Dedifferentiated amniotic fluid mesenchymal stem cell (primary cell): ENCODE measurements around the gene BTNL8.
"Not testable (repeated sequence)": the region's sequence is repeated elsewhere in the genome, so short reads cannot be mapped to it uniquely, and the experiment has no call there.

Source experiments
- DNase-seq: peaks from one replicate; pipeline ENCODE4 v3.0.0-alpha.2; 2016; ENCODE audit errors: extremely low spot score

The BTNL8 gene

DNA sequence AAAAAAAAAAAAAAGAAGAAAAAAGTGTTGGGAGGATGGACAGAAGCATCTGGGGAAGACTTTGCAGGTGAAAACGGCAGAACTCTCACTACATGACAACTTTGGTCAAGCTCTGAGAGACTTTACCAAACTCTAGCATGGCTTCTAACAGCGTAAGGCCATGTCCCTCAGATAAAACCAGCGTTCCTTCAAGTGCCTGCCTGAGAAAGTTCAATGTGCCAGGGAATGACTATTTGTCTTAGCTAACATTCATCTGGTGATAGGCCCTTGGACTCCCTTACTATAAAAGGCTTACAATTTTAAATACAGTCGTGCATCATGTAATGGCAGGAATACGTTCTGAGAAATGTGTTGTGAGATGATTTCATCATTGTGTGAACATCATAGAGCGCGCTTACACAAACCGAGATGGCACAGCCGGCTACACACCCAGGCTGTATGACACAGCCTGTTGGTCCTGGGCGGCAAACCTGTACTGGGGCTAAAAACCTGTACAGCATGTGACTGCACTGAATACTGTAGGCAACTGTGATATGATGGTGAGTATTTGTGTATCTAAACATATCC is 23.0 kb upstream of the BTNL8 start:
- no peak for DNase-seq

DNA sequence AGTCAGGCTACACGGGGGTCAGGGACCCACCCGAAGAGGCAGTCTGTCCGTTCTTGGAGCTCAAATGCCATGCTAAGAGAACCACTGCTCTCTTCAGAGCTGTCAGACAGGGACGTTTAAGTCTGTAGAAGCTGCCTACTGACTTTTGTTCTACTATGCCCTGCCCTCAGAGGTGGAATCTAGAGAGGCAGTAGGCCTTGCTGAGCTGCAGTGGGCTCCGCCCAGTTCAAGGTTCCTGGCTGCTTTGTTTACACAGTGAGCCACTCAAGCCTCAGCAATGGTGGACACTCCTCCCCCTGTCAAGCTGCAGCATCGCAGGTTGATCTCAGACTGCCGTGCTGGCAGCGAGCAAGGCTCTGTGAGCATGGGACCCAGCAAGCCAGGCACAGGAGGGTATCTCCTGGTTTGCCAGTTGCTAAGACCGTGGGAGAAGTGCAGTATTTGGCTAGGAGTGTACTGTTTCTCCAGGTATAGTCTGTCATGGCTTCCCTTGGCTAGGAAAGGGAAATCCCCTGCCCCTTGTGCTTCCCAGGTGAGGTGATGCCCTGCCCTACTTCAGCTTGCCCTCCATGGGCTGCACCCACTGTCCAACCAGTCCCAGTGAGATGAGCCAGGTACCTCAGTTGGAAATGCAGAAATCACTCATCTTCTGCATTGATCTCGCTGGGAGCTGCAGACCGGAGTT is 13.0 kb upstream of the BTNL8 start:
- not testable (repeated sequence) for DNase-seq

DNA sequence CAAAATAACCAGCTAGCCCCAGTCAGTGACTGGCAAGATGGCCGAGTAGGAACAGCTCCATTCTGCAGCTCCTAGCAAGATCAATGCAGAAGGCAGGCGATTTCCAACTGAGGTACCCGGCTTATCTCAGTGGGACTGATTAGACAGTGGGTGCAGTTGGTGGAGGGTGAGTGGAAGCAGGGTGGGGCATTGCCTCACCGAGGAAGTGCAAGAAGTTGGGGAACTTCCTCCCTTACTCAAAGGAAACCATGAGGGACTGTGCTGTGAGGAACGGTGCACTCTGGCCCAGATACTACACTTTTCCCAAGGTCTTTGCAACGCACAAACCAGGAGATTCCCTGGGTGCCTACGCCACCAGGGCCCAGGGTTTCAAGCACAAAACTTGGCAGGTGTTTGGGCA is 9.6 kb upstream of the BTNL8 start:
- no peak for DNase-seq

DNA sequence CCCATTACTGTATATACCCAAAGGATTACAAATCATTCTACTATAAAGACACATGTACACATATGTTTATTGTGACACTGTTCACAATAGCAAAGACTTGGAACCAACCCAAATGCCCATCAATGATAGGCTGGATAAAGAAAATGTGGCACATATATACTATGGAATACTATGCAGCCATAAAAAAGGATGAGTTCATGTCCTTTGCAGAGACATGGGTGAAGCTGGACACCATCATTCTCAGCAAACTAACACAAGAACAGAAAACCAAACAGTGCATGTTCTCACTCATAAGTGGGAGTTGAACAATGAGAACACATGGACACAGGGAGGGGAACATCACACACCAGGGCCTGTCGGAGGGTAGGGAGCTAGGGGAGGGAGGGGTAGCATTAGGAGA is 3.6 kb upstream of the BTNL8 start:
- not testable (repeated sequence) for DNase-seq

DNA sequence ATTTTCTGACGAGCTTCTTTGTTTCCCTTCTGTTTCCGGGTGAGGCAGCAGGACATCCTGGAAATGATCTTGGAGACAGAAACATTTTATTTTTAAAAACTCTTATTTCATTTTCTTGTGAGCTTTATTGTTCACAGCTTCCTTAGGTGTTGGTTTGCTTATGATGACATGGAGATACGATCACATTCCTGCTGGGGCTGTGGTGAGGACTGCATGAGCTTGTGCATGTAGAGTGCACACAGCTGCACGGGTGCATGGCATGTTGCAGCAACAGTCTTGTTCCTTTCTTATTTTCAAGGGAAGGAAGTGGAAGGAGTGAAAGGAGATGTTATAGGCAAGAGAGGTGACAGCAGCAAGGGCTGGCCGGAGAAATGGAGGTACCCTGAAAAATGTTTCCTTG is 1.2 kb downstream of the BTNL8 start:
- DNase-seq = no peak

DNA sequence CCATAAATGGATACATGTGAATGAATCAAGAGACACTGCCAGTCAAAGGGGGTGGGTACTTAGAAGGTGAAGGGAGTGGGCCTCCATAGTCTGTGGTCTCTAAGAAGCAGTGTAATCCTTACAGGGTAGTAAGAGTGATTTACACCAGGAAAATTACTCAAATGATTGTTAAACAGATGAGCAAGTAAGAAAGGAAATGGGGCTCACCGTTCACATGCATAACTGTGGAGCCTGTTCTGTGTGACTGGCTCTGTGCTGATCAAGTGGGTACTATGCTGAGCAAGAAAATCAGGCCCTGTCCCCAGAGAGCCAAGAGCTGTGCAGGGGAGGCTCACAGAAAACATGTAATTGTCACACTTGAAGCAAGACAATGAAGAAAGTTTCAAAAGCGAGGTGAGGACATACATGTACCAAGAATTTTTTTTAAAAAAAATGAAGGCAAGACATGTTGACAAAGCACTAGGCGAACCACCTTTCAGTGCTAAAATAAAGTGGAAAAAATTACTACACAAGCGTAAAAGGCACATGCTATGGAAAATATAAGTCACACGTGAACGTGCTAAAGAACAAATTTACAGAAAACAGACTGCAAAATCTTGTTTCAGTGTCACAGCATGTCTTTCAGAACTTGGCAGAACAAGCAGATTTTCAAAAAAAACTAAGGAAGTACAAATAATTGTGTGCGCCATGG is 2.5 kb downstream of the BTNL8 start:
- no peak for DNase-seq

DNA sequence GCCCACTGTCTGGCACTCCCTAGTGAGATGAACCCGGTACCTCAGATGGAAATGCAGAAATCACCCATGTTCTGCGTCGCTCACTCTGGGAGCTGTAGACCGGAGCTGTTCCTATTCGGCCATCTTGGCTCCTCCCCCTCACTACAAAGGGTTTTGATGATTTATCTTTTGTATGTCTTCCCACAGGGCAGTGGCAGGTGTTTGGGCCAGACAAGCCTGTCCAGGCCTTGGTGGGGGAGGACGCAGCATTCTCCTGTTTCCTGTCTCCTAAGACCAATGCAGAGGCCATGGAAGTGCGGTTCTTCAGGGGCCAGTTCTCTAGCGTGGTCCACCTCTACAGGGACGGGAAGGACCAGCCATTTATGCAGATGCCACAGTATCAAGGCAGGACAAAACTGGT is 9.4 kb downstream of the BTNL8 start:
- no peak for DNase-seq

DNA sequence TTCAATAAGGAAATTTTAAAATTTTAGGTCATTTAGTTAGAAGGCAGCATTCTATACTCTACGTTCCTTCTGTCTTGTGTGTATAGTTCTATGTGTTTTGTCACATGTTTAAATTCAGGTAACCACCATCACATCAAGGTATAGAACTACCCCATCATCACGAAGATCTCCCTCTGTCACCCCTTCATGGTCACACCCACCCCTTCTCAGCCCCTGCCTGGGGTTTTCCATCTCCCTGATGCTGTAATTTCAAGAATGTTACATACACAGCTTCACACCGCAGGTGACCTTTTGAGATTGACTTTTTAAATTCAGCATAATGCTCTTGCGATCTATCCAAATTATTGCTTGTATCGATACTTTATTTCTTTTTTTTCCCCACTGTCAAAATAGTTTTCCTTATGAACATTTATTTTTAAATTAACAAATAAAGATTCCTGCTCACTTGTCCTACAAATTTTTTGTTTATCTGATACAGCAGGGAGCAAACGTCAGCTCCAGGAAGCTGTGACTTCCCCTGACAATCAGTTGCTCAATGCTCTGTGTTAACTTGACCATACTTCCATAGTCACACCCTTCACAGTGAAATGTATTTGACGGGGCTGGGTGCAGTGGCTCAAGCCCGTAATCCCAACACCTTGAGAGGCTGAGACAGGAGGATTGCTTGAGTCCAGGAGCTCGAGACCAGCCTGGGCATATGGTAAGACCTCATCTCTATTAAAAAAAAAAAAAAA is 10.2 kb downstream of the BTNL8 start:
- DNase-seq = no peak

DNA sequence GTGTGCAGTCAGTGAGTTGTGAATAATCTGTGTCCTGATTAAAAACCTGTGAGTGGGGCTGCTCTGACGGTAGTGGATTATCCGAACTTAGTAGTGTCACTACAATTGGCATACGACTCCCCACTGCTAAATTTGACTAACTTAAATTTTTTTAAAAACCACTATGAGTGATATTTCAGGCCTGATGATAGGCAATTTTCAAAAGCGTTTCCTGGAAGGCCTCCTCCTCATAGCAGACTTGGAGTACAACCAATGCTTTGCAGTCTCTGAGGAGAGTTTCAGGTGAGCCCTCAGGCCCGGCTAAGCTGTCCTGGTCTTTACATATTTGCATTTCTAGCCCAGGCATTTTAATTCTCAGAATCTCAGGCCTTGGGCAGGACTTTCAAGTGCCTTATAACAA is 10.8 kb downstream of the BTNL8 start:
- no peak for DNase-seq

DNA sequence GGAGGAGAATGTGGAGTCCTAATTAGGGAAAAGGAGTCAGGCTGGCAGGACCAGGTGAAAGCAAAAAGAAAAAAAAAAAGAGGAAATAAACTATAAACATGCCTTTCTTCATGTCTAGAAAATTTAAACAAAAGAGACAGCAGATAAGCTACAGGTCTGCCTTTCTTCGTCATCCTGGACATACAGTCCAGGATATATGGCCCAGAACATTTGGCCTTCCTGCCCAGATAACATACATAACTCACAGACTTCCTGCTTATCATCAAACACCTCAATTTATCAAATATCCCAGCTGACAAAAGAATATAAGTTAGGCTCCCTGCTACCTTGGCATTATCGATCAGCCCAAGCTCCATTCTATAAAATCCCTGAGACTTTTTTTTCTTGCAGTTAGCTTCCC is 11.2 kb downstream of the BTNL8 start:
- DNase-seq = no peak

DNA sequence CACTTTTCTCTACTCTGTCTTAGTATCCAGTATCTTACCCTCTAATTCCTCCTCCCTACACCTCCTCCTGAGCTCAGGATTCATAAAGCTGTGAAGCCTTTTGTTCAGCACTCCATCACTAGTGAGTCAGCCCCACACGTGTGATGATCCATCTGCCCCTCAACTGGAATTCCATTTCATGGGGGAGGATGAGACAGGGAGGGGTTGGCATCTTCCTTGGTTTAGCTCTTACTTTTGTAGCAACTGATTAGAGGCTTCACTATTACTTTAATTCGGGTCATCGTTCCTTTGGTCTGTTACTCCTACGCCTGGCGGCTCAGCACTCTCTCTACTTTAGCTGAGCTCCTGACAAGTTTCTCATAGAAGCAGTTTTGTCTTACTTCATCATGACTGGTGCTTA is 11.8 kb downstream of the BTNL8 start:
- DNase-seq = no peak

DNA sequence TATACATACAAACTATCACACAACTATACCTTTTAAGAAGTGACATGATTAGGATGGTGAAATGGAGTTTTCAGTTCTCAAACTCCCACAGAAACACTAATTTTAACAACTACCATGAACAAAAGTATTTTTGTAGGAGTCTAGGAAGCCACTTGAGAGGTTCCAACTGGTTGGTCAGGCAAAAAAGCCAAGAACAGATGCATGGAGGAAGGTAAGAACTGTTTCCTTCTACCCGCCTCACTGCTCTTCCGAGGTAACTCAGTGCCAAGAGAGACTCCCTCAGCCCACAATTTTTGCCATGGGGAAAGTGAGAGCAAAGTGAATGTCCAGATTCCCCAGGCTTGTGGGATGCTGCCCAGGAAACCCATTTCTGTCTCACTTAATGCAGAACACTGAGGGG is 15.7 kb downstream of the BTNL8 start:
- no peak for DNase-seq

DNA sequence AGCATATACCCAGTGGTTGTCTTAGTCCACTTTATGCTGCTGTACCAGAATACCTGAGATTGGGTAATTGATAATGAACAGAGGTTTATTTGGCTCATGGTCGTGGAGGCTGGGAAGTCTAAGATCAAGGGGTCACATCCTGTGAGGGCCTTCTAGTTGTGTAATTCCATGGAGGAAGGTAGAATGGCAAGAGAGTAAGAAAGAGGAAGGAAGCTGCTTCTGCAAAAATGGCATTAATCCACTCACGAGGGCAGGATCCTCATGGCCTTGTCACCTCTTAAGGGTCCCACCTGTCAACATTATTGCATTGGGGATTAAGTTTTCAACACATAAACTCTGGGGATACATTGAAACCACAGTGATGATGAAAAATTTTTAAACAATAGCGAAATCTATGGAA is 17.0 kb downstream of the BTNL8 start:
- DNase-seq = no peak

DNA sequence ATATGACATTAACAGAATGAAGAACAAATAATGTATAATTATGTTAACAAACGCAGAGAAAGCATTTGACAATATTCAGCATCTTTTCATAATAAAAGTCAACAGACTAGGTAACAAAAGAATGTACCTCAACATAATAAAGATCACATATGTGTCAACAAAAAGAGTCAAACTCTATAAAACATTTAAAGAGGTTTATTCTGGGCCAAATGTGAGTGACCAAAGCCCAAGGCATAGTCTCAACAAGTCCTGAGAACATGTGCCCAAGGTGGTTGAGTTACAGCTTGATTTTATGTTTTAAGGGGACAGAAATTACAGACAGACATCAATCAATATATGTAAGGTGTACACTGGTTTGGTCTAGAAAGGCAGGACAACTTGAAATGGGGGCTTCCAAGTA is 19.4 kb downstream of the BTNL8 start:
- DNase-seq = no peak

DNA sequence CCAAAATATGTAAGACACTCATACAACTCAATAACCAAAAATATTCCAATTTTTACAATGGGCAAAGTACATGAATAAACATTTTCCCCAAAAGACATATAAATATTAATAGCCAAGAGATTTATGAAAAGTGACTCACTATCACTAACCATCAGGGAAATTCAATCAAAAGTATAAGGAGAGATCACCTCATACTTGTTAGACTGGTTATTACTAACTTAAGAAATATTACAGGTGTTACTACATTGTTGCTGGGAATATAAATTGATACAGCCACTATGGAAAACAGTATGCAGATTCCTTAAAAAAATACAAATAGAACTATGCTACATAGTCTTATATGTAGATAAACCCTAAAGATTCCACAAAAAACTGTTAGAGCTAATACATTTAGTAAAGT is 21.8 kb downstream of the BTNL8 start:
- DNase-seq = no peak

DNA sequence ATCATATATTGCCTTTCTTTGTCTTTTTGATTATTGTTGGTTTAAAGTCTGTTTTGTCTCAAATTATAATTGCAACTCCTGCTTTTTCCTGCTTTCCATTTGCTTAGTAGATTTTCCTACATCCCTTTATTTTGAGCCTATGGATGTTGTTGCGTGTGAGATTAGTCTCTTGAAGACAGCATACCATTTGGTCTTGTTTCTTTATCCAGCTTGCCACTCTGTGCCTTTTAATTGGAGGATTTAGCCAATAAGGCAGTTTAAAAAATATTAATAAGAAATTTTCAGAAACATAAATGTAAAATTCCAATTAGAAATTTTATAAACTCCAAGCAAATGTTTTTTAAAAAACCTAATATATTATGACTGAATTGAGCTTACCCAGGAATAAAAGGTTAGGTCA is 24.0 kb downstream of the BTNL8 start:
- DNase-seq = no peak

DNA sequence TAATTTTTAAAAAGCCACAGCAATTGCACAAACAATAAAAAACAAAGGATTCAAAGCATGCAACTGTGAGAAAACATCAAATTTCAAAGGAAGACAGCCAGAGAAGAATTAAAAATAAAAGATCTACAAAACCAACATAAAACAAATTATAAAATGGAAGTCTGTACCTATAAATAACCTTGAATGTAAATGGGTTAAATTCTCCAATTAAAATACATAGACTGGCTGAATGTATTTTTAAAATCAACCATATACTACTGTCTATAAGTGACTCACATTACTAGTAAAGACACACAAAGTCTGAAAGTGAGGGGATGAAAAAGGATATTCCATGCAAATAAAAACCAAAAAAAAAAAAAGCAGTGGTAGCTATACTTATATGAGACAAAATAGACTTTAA is 33.7 kb downstream of the BTNL8 start:
- DNase-seq = no peak

DNA sequence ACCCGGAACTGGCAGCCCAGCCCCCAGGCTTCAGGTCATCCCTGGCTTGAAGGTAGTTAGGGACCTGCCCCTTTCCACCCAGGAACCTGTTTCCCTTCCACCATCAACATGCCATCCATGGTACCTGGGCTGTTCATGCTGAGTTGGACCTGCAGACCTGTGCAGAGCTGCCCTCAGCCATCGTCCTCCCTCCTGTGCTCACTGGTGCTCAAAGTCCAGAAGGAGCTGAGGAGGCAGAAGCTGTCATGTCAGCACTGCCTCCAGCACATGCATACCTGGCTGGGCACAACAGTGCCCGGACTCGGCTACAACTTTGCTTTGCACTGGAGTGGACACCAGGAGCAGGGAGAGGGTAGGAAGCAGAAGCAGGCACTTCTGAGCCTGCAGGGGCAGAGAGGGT is 36.2 kb downstream of the BTNL8 start:
- no peak for DNase-seq

DNA sequence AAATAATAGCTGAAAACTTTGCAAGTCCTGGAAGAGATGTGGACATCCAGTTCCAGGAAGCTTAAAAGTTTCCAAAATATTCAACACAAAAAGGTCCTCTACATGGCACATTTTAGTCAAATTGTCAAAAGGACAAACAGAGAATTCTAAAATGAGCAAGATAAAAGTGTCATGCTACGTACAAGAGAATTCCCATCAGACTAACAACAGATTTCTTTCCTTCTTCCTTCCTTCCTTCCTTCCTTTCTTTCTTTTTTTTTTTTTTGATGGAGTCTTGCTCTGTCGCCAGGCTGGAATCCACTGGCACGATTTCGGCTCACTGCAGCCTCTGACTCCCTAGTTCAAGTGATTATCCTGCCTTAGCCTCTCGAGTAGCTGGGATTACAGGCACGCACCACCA is 39.3 kb downstream of the BTNL8 start:
- DNase-seq = no peak

DNA sequence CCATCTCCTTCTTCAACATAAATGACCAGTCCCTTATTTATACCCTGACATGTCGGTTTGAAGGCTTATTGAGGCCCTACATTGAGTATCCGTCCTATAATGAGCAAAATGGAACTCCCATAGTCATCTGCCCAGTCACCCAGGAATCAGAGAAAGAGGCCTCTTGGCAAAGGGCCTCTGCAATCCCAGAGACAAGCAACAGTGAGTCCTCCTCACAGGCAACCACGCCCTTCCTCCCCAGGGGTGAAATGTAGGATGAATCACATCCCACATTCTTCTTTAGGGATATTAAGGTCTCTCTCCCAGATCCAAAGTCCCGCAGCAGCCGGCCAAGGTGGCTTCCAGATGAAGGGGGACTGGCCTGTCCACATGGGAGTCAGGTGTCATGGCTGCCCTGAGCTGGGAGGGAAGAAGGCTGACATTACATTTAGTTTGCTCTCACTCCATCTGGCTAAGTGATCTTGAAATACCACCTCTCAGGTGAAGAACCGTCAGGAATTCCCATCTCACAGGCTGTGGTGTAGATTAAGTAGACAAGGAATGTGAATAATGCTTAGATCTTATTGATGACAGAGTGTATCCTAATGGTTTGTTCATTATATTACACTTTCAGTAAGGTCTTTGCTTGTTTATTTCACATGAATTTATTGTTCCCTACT is 51.5 kb downstream of the BTNL8 start:
- DNase-seq = no peak

DNA sequence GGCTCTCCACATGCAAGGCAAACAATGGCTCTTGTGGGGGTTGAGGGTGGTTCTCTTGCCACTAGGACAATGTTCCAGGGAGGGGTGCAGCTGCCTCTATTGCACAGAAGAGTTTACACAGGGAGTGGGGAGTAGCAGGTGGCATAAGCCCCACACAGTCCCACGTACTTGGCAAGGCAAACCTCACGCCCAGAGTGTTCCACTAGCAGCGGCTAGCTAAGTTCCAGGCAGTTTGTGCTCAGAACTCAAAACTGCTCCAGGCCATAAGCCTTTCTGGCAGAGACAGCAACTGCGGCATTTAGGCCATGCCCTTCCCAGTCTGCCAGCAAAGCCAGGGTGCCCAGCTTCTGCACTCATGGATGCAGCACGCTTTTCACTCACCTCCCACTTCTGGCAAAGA is 60.7 kb downstream of the BTNL8 start:
- no peak for DNase-seq

DNA sequence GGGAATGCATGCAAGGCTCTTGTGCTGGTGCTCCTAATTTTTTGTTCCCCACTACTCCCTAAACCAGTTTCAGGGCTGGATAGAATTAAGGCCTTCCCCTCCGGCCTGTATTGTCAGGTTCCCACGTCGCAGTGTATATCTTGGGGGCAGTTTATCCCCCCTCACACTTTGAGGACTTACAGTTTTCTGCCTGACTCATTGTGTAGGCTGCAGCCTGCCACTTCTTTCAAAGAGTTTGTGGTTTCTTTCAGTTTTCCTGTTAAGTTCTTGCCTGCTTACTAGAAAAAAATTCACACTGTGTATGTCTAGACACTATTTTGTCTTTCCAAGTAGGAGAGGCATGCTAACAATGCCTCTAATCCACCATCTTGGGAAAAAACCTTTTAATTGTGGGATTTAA is 61.2 kb downstream of the BTNL8 start:
- DNase-seq = no peak
